NK-92 treated with Interleukin-12 subunit alpha and Interleukin-12 subunit beta, amount 100 ng/mL, for 24 hours (cell line): ENCODE measurements around the gene DYNC1I1.

Source experiments
- DNase-seq: peaks from one replicate; lab custom pipeline; 2025; lab: John Stamatoyannopoulos, UW

Gene DYNC1I1

DNA sequence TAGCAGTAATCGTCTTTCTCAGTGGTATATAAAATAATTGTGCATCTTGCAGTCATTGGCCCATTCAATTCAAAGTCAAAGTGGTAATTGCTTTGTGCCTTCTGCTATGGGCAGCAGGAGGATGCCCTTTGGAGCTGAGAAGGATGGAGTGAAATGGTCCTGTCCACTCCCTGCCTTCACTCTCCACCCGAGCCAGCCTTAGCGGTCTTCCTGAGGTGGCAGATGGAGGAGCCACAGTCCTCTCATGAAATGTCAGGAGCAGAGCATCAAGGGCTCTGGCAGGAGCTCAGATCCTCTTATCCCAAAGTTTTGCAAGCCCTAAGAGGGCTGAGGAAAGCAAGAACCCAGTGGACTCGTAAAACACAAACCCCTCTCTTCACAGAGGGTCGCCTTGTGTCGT lies 199.4 kb downstream of the DYNC1I1 start:
- DNase-seq = no peak

DNA sequence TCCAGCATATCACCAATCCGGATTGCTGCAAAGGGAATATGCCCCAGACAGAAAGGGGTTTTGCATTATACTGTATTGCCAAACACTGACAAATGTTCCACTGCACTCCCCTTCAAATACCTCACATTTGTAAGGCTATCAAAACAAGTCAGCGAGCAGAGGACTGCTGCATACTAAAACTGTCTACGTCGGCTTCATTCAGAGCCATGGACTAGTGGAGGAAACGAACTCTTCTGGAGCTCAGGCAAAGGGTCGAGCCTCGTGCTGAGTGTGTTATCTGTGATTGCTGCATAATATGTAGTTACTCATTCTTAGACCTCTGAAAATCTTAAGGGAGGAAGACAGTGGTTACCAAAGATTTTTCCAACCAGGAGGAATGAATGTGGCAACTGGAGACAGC lies 200.2 kb downstream of the DYNC1I1 start:
- no peak for DNase-seq

DNA sequence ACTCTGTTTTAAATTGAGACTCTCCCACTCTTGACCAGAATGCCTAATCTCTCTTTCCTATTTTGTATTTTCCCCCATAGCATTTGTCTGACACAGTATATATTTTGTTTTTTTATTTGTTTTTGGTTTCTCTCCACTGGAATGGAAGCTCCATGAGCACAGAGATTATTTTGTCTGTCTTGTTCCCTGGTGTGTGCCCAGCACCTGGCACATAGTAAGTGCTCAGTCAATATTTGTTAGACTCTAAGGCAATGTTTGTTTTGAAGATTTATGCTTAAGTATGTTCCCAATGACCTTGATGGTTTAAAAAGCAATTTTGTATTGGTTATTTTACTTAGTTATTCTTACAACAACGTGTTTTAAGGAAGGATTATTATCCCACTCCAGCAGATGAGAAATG lies 201.8 kb downstream of the DYNC1I1 start:
- DNase-seq = no peak

DNA sequence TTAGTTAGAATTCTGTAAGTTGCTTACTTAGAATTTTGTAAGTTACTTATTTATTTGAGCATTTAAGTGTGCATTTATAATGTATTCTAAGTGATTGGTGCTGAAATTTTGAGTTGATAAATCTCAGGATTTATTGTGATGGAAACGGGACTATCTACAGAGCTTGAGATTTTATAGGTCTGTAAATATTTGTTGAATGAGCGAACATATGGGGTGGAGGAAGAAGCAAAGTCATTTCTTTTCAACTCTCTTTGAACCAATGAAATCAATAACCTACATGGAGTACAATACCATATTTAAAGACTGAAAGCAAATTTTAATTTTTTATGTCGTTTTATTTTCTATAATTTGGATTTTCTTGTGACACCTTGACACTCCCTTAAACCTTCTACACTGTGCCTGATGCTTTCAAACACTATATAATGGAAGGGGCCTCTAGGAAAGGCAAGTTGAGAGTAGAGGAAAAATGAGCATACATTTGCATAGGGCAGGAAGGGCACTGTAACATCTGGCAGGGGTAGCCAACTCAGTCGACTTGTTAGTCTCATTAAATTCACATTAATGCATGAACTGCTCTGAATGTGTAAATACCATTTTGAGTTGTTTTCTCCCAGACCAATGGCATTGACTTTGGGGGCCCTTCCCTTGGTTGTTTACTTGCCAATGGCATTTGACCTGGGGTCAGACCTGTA lies 204.2 kb downstream of the DYNC1I1 start:
- DNase-seq = no peak

DNA sequence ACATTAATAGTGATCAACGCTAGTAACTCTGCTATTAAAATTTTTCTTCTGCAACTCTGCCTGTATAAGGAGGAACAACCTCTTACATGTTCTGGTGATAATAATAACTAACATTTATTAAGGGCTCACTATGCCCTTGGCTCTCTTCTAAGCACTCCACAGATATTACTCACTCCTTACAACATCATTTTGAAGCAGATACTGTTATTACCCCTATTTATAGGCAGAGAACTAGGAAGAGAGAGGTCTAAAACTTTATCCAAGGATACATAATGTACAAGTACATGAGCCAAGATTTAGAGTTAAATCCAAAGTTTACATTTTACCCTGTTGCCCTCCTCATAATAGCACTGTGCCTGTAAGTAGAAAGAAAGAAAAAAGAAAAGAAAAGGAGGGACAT lies 205.6 kb downstream of the DYNC1I1 start:
- DNase-seq = no peak

DNA sequence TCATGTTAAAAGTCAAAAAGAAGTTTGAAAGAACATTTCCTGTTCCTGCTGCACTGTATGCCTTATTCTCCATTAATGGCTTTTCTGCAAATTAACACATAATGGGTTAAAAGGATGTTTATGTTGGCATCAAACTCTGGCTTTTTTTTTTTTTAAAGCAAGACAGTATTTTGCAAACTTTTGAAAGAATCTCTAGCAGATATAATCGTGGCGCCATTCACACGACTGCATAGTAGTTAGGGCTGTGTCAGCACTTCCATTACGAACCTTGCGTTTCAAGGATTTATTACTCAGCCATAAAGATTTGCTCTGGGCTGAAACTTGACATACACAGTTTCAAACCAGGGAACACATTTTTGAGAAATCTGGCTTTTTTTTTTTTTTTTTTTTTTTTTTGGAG lies 207.8 kb downstream of the DYNC1I1 start:
- no peak for DNase-seq

DNA sequence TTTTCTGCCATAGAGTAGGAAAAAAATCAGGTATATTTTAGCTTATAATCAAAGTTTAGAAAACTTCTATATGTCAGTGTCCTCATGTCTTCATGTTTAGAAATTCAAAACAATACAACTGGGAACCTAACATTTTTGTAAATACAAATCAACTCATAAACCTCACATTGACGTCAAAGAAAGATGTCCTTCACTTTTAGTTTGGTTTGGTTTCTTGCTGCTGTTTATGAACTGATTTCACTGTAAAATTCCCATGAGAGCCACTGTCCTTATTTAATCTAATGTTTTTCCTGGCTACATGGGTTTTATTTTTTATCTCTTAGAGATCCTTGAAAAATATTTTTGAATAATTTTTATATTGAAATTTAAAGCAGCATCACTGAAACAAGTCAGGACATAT lies 208.4 kb downstream of the DYNC1I1 start:
- DNase-seq = no peak

DNA sequence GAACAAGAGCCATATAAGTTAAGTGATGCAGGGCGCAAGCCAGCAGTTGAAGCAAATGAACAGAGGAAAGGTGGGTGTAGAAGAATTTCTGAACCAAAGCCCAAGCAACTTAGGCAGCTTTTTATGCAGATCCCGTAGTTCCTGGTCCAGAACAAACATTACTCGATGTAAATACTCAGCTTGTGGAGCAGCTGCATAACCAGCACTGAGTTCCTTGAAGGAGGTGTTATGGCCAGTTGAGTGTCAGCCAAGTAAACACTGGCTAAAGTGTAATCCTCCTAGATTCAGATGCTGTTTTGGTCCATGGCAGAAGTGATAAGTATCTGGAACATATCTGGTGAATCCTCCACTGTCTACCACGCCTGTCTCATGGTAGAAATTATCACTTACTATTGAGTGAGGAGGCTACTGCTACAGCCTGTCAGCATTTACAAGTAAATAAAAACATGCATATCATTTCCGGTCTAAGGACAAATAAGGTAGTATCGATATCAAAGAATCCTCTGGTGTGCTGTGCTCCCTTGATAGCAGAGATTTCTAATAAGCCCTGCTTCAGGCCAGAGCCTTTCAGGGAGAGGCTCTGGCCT lies 213.9 kb downstream of the DYNC1I1 start:
- no peak for DNase-seq

DNA sequence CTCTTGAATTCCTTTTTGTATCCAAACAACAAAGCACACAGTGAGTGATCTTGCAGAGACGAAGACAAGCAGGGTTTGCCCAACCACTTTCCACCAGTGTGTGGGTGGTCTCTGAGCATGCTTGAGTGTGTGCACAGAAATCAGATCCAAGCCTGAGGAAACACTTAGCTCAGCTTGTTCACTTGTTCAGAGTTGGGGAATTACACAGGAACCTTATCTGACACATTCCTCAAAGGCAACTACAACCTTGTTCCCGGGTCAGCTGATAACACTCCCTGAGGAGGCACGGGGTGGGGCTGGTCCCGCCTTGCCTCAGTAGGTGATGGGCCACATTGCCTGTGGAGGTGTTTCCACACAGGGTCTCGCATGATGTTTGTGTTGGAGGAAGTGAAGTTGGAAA lies 216.9 kb downstream of the DYNC1I1 start:
- no peak for DNase-seq

DNA sequence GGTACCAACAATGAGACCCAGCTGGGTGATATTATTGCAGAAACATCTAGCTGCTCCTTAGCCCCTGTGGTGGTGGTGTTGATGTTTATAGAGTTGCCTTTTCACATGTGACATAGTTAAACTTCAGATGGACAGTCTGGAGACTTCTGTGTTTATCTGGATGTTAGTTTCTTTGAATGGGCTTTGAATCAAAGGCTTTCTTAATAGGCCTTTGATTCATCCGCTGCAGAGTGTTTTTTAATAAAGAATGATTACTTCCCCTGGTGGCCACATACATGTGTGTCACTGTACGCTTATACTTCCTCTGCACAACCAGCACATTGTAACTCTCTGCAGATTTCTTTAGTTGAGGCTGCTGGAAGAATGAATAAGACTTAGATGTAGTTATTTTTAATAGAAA lies 221.0 kb downstream of the DYNC1I1 start:
- no peak for DNase-seq

DNA sequence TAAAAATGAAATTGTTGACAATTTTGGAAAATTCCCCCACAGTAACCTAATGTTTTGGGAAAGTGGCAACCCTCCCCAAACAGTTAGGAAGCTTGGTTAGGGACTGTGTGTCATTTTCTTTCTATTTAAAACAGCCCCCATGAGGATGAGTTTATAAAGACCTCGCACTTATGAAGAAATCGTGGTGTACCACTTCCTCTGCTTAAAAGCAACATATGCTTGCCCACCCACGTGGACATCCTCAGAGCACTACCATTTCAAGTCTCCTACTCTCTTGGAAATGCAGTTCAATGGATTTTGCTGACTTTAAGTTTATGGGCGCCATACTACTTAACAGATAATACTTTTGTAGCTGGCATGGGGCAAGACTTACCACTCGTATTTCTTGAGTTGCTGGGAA lies 223.8 kb downstream of the DYNC1I1 start:
- DNase-seq = peak; percentile 55

DNA sequence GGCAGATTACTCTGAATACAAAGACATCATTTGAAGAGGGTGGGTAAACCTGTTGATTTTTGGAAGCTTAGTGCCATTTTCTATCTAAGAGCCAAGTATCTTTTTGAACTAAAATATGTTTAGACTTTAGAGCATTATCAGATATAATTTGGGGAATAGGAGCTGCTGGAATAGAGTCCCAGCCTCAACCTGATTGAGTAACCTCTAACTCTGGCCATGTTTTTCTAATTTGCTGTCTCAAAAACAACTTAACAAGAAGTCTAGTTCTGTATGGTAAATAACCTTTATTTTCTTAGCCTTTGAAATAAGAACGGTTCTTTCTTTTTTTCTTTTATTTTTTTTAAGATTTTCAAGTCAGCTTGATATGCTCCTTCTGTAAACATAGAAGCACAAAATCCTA lies 224.5 kb downstream of the DYNC1I1 start:
- no peak for DNase-seq

DNA sequence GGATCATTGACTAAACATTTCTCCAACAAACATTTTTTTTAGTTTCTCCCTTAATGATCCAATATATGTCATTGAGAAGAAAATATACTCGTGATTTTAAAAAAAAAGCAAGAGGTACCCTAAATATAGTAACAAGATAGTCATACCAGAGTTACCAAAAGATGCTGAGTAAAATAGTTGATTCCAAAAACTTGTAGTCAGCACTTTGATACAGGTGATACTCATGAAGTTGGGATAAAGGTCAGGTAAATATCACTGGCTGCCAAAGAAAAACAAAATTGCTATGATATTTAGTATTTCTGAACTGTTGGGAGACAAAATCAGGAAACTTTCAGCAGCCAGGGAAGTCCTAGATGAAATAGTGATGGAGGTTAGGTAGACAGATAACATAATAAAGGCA lies 225.3 kb downstream of the DYNC1I1 start:
- no peak for DNase-seq

DNA sequence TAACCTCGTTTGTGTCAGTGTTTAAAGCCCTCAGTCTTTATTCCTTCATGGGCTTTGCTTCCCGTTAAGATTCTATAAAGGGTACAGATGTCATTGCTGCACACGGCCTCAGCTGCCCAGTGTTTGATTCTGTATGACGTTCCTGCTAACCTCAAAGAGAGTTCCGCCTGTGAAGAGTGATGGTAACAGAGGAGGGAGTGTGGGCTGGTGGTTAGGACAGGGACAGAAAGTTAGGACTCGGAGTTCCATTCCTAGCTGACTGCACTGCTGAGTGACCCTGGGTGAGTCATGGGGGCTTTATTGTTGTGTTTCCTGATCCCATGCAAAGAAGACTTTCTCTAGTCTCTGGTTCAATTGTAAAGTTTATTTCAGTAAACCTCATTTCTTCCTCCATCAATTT lies 227.1 kb downstream of the DYNC1I1 start:
- no peak for DNase-seq

DNA sequence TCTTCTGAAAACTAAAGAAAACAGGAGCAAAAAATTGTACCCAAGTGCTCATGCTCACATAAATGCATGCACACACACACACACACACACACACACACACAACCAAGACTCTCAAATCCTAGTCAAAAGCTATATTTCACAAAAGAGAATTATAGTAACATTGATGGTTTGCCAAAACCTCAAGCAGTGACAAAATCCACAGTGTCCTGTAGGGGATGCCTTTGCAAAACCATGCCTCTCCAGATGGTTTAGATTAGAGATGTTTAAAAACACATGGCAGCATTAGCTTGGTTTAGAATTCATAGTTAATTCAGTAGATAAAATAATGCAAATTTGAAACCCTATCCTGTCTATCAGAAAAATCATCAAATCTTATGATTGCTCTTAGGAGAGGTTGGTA lies 232.2 kb downstream of the DYNC1I1 start:
- DNase-seq = no peak

DNA sequence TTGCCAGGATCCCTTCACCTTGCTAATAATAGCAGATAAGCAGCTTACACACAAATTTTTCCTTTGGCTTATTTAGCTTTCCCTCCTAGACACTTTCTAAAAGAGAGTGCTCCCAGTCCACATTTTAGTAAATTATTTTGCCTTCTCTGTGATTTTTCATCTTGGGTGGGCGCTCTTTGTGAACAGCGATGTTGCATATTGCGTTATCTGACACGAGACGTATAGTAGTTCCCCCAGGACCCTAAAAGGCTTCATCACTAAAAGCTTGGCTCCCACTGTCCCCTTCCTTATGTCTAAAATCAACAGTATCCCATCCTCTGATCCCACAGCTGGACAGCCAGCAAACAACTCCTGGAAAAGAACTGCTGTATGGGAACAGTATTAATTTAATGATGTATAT lies 232.9 kb downstream of the DYNC1I1 start:
- no peak for DNase-seq

DNA sequence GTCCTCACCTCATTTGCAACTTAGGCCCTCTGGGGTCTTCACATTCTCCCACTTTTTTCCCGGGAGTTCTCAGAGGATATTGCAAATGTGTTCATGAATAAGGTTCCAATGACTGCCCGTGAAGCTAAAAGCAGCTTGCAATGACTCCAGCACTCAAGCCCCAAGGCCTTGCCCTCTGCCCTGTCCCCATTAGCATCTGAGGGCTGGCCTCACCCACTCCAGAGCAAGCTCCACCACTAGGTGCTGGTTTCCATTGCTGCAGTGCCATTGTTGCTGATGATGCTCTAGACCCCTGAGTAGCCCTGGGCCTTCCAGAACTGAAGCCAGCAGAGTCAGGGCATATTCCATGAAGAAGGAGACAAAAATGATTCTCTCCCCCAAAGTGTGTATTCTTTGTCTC lies 236.8 kb downstream of the DYNC1I1 start:
- DNase-seq = no peak

DNA sequence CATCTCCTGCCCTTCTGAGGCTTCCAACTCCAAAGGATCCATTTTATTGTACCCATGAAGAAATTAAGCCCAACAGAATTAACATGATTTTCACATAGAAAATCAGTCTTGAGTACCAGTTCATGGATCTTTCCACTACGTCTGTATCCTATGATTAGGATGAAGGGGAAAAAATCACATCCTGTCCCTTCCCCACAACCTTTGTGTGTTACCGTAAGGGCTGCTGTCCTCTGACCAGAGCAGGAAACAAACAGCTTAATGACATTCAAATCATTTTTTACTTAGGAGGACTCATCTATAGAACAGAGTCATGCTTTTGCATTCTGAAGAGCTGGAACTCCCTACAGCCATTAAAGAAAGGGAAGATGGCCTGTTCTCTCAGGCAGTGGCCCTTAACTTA lies 241.5 kb downstream of the DYNC1I1 start:
- DNase-seq = no peak

DNA sequence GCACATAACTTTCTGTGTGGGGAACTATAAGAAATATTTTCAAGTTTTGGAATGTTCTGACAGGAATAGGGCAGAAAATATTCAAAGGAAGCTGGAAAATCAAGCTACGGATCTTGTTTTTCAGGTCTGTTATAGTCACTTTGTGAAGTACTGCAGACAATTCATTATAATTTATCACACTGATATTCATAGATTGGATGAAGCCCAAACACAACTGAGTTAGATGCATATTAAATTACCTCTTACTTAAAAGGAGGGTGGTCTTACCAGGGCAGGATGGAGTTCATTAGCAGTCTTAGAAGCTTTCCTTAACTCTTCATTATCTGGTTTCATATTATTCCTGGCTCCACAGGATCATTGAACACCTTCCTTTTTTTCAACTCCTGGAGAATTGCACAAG lies 242.3 kb downstream of the DYNC1I1 start:
- DNase-seq = no peak

DNA sequence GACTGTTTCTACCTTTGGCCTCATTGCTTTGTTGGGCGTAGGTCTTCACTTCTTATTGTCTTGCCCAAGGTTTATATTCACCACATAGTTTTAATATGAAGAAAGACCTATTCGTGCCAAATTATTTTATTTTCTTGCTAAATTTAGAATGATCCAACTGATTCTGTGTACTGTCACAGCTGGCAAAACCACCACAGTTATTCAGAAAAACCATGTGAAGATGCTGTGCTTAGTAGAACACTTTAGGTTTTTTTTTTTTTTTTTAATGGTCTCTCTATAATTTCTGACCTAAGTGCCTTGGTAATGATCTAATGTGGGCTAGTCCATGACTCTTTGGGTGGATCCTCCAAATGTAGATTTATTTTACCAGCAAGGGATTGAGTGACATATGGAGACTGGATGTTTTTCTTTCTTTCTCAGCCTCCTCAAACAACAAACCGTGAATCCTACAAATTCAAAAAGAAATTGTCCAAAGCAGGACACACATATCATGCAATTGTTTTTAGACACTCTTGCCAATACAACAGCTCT lies 243.8 kb downstream of the DYNC1I1 start:
- no peak for DNase-seq

DNA sequence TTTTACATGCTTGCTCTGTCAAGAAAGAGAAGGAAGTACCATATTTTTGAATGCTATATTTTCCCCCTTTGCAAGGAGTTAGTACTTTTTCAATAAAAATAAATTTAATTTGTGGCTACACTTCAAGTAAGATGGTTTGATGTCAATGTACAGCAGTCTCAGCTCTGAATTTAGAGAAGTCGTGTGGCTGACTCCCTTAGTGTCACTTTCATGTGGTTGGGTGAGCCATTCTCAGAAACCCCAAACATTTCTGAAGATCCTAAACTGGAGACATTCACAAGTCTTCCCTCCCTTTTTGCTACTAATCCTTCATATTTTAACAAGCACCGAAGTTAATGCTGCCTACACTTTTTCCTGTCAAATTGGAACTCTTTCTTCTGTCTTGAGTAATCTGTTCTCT lies 244.4 kb downstream of the DYNC1I1 start:
- DNase-seq = no peak

DNA sequence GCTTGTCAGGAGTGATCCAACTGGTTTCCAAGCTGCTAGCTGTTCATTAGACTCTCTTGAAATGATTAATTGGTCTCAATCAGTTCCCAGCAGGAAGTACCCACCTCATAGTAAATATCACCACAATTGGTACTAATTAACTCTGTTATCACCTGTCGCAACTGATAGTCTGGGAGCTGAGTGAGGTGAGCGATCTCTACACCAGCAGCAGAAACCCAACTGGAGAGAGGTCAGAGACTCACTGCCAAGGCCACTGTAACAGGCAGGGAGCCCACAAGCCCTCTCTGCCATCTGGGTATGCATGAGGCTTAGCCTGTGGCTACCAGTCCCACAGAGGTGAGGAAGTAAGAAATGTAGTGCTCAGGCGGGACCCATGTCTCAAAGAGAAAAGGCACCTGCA lies 245.5 kb downstream of the DYNC1I1 start:
- DNase-seq = no peak

DNA sequence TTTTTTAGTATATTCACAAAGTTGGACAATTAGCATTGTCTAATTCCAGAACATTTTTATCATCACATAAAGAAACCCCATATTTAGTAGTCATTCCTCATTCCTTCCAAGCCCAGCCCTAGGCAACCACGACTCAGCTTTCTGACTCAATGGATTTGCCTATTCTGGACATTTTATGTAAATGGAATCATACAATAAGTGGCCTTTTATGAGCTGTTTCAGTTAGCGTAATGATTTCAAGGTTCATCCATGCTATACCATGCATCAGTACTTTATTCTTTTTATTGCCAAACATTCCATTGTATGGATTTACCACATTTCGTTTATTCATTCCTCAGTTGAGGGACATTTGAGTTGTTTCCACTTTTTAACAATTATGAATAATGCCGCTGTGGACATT lies 249.2 kb downstream of the DYNC1I1 start:
- DNase-seq = no peak

DNA sequence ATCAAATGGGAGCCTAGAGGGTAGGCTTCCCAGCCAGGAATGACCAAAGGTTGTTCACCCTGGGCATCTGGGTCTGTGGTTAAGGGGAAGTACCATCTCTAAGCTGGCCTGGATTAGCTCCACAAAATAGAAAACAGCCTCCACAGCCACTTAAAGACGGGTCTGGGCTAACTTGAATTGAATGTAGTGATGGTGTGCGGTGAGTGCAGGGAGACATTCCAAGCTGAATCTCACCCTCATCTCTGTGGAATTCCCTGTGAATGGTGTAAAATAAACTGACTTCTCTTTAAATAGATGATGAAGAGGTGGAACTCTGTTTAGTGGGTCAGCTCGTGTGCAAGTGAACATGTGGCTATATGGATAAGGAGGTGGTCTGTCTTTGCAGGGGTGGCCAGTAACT lies 251.0 kb downstream of the DYNC1I1 start:
- DNase-seq = no peak
